Stimulated activated CD8-positive, alpha-beta memory T cell treated with anti-CD3 and anti-CD28 coated beads, Interleukin-4, amount 100 ng/mL, for 24 hours (primary cell): ENCODE results near the gene OXCT1.
"Not testable (repeated sequence)": the region's sequence is repeated elsewhere in the genome, so short reads cannot be mapped to it uniquely, and the experiment has no call there.

ENCODE experiments used
- DNase-seq: peaks from one replicate; pipeline ENCODE4 v3.0.0-alpha.2; 2020; ENCODE audit warnings: low read depth

Gene OXCT1

DNA sequence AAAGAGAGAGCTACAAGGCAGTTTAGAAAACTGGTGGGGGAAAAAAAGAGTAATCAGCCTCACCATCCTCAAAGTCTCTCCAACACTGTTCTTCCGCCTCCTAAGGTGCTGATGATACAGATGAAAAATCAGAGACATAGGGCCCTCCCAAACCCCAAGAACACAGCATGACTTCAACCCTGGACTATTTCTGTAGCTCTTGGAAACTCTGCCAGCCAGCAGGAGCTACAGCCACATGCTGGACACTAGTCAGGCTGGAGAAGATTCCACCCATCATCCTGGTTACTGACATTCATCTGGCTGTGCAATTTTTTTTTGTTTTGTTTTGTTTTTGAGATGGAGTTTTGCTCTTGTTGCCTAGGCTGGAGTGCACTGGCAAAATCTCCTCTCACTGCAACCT lies 42.4 kb downstream of the OXCT1 start:
- DNase-seq: no peak

DNA sequence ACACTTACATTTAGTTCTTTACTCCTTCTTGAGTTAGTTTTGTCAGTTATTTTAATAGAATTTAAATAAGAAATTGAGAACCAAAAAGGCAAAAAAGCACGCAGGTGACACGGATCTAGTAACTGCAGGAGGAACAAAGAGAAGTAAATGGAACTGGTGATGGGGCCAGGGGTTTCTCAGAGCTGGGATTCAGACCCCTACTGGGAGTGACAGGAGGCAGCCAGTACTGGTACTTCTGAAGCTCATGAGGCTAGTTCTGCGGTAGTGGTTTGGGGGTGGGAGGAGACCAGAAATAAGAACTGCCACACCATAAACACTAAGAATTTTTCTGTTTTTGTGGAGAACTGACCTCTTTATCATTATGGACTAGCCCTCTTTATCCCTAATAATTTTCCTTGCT lies 48.2 kb downstream of the OXCT1 start:
- DNase-seq: no peak

- no peak for DNase-seq
These were observed 49.2 kb downstream of the OXCT1 start for GRCh38 chr5:41821051-41821450.

- DNase-seq: no peak
These were observed 50.1 kb downstream of the OXCT1 start for GRCh38 chr5:41820150-41820549.

DNA sequence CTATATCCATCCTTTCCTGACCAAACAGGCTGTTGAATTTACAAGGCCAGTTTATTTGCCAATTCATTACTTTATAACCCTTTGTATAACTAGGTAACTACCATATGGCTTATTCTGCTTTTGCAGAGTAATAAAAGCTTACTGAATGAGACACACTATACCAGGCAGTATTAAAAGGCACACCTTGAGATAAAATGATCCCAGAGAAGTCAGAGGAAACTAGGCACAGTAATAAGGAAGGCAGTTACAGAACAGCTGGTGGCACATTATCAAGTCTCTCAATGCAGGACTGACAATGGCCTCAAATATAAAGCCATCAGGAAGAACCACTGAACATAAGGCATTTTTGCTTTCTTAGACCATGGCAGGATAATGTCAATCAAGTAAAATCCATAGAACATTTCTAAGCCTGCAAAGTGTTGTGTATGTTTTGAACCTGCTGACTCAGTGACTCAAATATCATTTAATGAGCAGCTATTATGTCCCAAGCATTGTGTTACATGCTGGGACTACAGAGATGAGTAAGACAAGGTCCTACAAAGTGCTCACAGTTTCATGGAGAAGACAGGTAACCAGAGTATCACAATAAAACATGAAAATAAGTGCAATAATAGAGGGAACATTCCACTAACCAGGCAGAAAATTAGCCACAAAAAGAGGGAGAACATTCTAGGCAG lies 52.5 kb downstream of the OXCT1 start:
- DNase-seq: no peak

- no peak for DNase-seq
These were observed 54.5 kb downstream of the OXCT1 start for GRCh38 chr5:41815663-41816229.

GRCh38 chr5:41815261-41815660 lies 55.0 kb downstream of the OXCT1 start:
- DNase-seq: no peak

DNA sequence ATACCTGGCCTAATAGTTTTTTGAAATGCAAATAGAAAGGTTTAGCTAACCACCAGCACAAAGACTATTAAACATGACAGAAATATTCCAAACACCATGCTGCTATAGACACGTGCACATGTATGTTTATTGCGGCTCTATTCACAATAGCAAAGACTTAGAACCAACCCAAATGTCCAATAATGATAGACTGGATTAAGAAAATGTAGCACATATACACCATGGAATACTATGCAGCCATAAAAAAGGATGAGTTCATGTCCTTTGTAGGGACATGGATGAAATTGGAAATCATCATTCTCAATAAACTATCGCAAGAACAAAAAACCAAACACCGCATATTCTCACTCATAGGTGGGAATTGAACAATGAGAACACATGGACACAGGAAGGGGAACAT lies 55.9 kb downstream of the OXCT1 start:
- not testable (repeated sequence) for DNase-seq

- no peak for DNase-seq
These were observed 58.1 kb downstream of the OXCT1 start for GRCh38 chr5:41812156-41812555.

DNA sequence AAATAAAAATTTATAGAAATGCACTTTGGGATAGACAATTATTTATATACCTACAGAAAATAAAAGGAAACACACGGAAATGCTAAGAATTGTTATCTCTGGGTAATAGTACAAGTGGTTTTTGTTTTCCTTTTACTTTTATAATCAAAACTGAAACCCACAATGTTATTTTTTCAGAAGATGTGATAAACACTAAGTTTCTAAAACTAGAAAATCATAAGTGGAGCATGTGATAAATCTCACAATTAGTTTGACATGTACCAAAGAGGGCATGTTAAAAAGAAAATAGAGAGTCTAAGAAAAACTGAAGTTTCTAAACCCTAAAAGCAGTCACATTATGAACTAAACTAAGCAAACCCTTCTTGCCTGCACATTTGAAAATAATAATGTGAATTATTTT lies 61.1 kb downstream of the OXCT1 start:
- DNase-seq: no peak

GRCh38 chr5:41808294-41808693 lies 61.9 kb downstream of the OXCT1 start:
- DNase-seq: no peak

DNA sequence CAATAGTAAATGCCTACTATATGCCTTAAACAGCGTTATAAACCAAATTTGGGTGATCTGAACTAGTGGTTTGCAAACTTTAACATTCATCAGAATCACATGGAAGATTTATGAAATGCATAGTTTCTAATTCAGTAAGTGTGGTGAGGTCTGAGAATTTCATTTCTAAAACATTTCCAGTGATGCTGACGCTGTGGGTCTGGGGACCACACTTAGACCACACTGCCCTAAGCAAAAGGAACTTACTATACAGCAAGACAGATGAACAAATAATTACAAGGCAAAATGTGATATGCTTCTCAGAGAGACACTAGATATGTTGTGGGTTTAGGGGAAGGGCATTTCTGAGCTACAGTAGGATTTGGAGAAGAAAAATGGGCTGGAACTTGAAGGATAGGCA lies 72.6 kb downstream of the OXCT1 start:
- no peak for DNase-seq

- no peak for DNase-seq
These were observed 74.2 kb downstream of the OXCT1 start for GRCh38 chr5:41796061-41796460.

- DNase-seq: no peak
These were observed 75.1 kb downstream of the OXCT1 start for GRCh38 chr5:41795125-41795524.

- DNase-seq: no peak
These were observed 75.8 kb downstream of the OXCT1 start for GRCh38 chr5:41794471-41794870.

DNA sequence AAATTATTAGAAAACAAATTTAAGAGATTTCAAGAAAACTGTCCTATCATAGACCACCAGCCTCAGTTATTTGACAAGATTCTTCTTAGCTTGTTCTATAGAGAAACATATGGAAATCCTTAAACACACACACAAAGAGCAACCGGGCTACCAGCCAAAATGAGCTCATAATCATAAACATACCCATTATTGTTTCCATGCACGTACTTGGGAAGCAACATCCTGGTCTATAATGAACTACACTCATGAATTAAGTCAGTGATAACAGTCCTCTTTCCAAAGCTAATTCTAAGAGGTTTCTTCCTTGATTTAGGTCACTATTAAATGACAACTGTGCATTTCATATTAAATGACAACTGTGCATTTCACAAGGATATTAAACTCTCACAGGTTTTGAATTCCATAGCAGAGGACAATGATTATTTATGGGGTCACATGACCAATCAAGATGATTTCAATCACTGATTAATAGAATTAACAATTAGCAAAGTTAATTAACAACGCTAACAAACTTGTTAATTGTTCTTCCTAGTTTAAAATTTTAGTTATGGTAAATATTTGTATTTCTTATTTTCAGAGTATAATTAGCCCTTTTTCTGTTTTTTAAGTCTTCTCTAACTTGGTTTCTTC lies 77.0 kb downstream of the OXCT1 start:
- no peak for DNase-seq

DNA sequence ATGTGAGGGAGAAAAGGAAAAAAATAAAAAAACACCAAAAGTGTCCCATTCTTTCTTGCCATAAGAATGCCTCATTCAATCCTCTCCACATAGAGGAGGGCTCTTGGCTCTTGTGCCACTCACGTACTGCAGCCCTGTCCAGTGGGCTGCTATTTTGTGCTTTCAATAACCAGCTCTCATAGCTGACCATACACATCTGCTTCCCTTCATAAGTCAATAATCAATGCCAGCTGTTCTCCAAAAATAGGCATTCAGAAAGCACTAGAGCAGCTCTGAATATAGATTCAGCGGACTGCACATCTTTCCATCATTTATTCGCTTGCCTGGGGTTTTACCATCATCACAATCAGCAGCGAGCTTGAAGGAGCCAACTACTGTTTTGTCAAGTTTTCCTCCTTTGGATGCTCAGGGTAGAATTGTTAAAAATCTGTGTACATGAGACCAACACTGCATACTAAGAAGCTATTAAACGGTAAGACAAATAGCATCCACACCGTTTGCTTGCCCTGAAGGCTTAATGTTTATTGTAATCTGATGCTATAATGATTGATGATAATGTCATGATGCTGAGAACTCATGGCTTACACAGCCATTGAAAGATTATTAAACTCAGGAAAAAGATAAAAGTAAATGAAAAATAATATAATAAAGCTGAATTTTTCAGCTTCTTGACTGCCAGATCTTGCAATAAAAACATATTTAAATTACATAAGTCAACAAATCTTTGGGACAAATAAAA lies 80.0 kb downstream of the OXCT1 start:
- no peak for DNase-seq

DNA sequence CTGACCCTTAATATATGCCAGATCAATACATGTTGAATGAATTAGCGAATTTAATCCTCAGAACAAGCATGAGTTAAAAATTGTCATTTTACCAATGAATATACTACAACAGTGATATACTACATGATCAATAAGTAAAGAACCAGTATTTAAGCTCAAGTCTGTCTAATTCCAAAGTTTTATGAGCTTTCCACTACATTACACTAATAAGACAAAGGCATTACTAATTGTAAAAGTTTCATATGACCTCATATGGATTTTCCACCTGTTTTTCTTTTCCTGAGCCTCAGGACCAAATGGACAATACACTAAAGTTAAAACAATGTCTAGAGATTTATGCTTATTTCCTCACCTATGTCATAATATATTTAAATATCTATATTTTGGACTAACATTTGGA lies 80.8 kb downstream of the OXCT1 start:
- DNase-seq: no peak

DNA sequence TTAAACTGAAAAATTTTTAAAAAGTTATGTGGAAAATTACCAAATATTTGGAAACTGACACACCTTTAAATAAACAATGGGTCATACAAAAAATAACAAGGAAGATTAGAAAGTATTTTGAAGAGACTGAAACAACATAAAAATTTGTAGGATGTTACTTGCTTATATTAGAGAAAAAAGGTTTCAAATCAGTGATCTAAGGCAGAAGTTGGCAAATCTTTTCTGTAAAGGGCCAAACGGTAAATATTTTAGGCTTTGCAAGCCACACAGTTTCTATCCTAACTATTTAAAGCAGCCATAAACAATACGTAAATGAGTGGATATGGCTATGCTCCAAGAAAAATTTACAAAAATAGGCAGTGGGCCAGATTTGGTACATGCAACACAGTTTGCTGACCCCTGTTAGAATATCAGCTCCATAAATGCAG lies 81.3 kb downstream of the OXCT1 start:
- no peak for DNase-seq

DNA sequence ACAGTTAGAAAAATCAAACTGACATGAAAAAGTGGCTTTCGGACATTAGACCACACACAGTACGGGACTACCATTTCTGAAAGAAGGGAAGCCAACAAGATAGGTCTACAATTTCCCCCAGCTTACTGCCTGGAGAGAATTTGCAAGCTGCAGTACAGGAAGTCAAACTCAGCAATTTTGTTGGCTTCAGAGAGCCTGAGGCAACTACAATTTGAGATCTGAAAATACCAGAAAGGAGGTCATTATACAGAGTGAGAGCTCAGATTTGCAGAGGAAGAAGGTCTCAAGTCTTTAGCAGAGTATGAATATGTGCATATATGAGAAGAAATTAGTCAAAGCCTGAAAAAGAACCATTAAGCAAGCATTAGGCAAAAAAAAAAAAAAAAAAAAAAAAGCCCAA lies 83.0 kb downstream of the OXCT1 start:
- no peak for DNase-seq

- no peak for DNase-seq
These were observed 85.2 kb downstream of the OXCT1 start for GRCh38 chr5:41785061-41785460.

- no peak for DNase-seq
These were observed 91.8 kb downstream of the OXCT1 start for GRCh38 chr5:41778410-41778809.

- DNase-seq: no peak
These were observed 93.8 kb downstream of the OXCT1 start for GRCh38 chr5:41776435-41776834.
